ENCODE results near the gene ARFGAP3.
"Not testable (repeated sequence)": the region's sequence is repeated elsewhere in the genome, so short reads cannot be mapped to it uniquely, and the experiment has no call there.

ARFGAP3 gene

GRCh38 chr22:42794551-42795510, 62.2 kb downstream of the ARFGAP3 start:
- DNase-seq (ENCODE audit: low read depth in 2 of 2): no peak

GRCh38 chr22:42793848-42794405, 63.1 kb downstream of the ARFGAP3 start:
- no peak for DNase-seq (ENCODE audit: low read depth in 2 of 2)

- no peak for DNase-seq (ENCODE audit: low read depth in 2 of 2)
Measured at GRCh38 chr22:42792909-42793847, 63.9 kb downstream of the ARFGAP3 start.

- DNase-seq (ENCODE audit: low read depth in 2 of 2): no peak
Measured at GRCh38 chr22:42792453-42792908, 64.6 kb downstream of the ARFGAP3 start.

GRCh38 chr22:42791721-42792452, 65.2 kb downstream of the ARFGAP3 start:
- no peak for DNase-seq (ENCODE audit: low read depth in 2 of 2)

GRCh38 chr22:42788466-42788865, 68.6 kb downstream of the ARFGAP3 start:
- DNase-seq (ENCODE audit: low read depth in 2 of 2): no peak

GRCh38 chr22:42788021-42788420, 69.1 kb downstream of the ARFGAP3 start:
- DNase-seq (ENCODE audit: low read depth in 2 of 2): no peak

- DNase-seq (ENCODE audit: low read depth in 2 of 2): no peak
Measured at GRCh38 chr22:42787357-42787736, 69.7 kb downstream of the ARFGAP3 start.

- no peak for DNase-seq (ENCODE audit: low read depth in 2 of 2)
Measured at GRCh38 chr22:42786606-42787356, 70.3 kb downstream of the ARFGAP3 start.

GRCh38 chr22:42785706-42786499, 71.2 kb downstream of the ARFGAP3 start:
- DNase-seq (ENCODE audit: low read depth in 2 of 2): no peak

GRCh38 chr22:42782306-42782705, 74.8 kb downstream of the ARFGAP3 start:
- not testable (repeated sequence) for DNase-seq (ENCODE audit: low read depth in 2 of 2)

- DNase-seq (ENCODE audit: low read depth in 2 of 2): peak in 1 of 2 donors; percentile 12
Measured at GRCh38 chr22:42780070-42780540, 77.0 kb downstream of the ARFGAP3 start.

GRCh38 chr22:42777126-42777525, 79.9 kb downstream of the ARFGAP3 start:
- no peak for DNase-seq (ENCODE audit: low read depth in 2 of 2)

- DNase-seq (ENCODE audit: low read depth in 2 of 2): no peak
Measured at GRCh38 chr22:42773167-42773566, 83.9 kb downstream of the ARFGAP3 start.

GRCh38 chr22:42772647-42773046, 84.4 kb downstream of the ARFGAP3 start:
- DNase-seq (ENCODE audit: low read depth in 2 of 2): no peak

GRCh38 chr22:42770941-42771647, 86.0 kb downstream of the ARFGAP3 start:
- DNase-seq (ENCODE audit: low read depth in 2 of 2): no peak

GRCh38 chr22:42770448-42770726, 86.7 kb downstream of the ARFGAP3 start:
- no peak for DNase-seq (ENCODE audit: low read depth in 2 of 2)

GRCh38 chr22:42769574-42770447, 87.3 kb downstream of the ARFGAP3 start:
- no peak for DNase-seq (ENCODE audit: low read depth in 2 of 2)

All from stimulated activated CD8-positive, alpha-beta memory T cell treated with anti-CD3 and anti-CD28 coated beads, Interleukin-15, amount 100 ng/mL, for 4 hours (primary cell).